ENCODE measurements around the gene CACFD1.

- TF ChIP-seq CTCF (conservative IDR thresholded peaks at IDR 0.05; ENCODE audit: low read length) (no peak), EZH2phosphoT487 (IDR thresholded peaks at IDR 0.05; ENCODE audit: borderline replicate concordance, low read depth, low read length) (no peak)
Observed at GRCh38 chr9:133494636-133495326, 35.0 kb downstream of the CACFD1 start.

All from OCI-LY7 (cell line).